GM12878 (cell line): ENCODE results near the gene GPR34.

Experiments
- CHD4 ChIP-seq: fragments of 200-600 bp; sonication (generic); IDR thresholded peaks from 2 replicates; pipeline ENCODE4 v1.6.1; 2016; ENCODE audit warnings: mild to moderate bottlenecking
- CREM ChIP-seq: IDR thresholded peaks from 2 replicates; pipeline ENCODE4 v1.6.1; 2014; ENCODE audit warnings: antibody characterized with exemption, low read depth
- YBX1 ChIP-seq: fragments of 450-650 bp; IDR thresholded peaks from 2 replicates; pipeline ENCODE4 v1.6.1; 2016; ENCODE audit warnings: antibody characterized with exemption
- ZNF384 ChIP-seq: IDR thresholded peaks from 2 replicates; pipeline ENCODE4 v1.6.1; 2012; ENCODE audit warnings: low read depth, mild to moderate bottlenecking, low read length, improper control_type of control experiment, borderline replicate concordance
- ZNF592 ChIP-seq: fragments of 450-650 bp; IDR thresholded peaks from 2 replicates; pipeline ENCODE4 v1.6.1; 2017; ENCODE audit warnings: mild to moderate bottlenecking, moderate library complexity
- TF ChIP-seq, protein P1 (sequence below), 3 experiments: IDR thresholded peaks in 2 of 3; conservative IDR thresholded peaks in 1 of 3; 2 replicates each; pipeline ENCODE4 v1.5.1; 2011; ENCODE audit warnings: low read depth in 3 of 3, low read length in 3 of 3, mild to moderate bottlenecking in 3 of 3, control low read depth in 2 of 3, moderate library complexity in 2 of 3, inconsistent platforms in 1 of 3, mixed read lengths in 1 of 3; ENCODE audit not compliant: control insufficient read depth in 2 of 3, insufficient read depth in 1 of 3; ENCODE audit errors: extremely low read depth in 1 of 3

- TF ChIP-seq, protein P1, sequence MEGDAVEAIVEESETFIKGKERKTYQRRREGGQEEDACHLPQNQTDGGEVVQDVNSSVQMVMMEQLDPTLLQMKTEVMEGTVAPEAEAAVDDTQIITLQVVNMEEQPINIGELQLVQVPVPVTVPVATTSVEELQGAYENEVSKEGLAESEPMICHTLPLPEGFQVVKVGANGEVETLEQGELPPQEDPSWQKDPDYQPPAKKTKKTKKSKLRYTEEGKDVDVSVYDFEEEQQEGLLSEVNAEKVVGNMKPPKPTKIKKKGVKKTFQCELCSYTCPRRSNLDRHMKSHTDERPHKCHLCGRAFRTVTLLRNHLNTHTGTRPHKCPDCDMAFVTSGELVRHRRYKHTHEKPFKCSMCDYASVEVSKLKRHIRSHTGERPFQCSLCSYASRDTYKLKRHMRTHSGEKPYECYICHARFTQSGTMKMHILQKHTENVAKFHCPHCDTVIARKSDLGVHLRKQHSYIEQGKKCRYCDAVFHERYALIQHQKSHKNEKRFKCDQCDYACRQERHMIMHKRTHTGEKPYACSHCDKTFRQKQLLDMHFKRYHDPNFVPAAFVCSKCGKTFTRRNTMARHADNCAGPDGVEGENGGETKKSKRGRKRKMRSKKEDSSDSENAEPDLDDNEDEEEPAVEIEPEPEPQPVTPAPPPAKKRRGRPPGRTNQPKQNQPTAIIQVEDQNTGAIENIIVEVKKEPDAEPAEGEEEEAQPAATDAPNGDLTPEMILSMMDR (IDR thresholded peaks at IDR 0.05 in 2 of 3, conservative IDR thresholded peaks at IDR 0.05 in 1 of 3; ENCODE audit: control insufficient read depth in 2 of 3, extremely low read depth in 1 of 3, insufficient read depth in 1 of 3, low read depth in 3 of 3, low read length in 3 of 3) = no peak
- no peak for TF ChIP-seq ZNF592
- no peak for TF ChIP-seq YBX1
- TF ChIP-seq CHD4 = no peak
- no peak for TF ChIP-seq ZNF384
- TF ChIP-seq CREM = no peak
Observed at GRCh38 chrX:41664908-41665307, 23.9 kb upstream of the GPR34 start.
